KOPT-K1 (cell line): ENCODE data around the gene AQP12A.

Experiments used
- H3K27ac ChIP-seq: fragments of 200-600 bp; sonication (generic); 2 replicates; pipeline ENCODE4 v1.5.1; 2016; ENCODE audit warnings: antibody characterized with exemption, mild to moderate bottlenecking, low read depth, low read length; ENCODE audit not compliant: poor library complexity, severe bottlenecking
- H3K36me3 ChIP-seq: fragments of 200-600 bp; sonication (generic); 2 replicates; pipeline ENCODE4 v1.5.1; 2017; ENCODE audit warnings: antibody characterized with exemption, mild to moderate bottlenecking, low read length, moderate library complexity; ENCODE audit not compliant: insufficient read depth
- H3K9me3 ChIP-seq: fragments of 200-600 bp; sonication (generic); 2 replicates; pipeline ENCODE4 v1.5.1; 2017; ENCODE audit warnings: antibody characterized with exemption, low read length, mild to moderate bottlenecking; ENCODE audit not compliant: insufficient read depth, poor library complexity, severe bottlenecking

The AQP12A gene

DNA sequence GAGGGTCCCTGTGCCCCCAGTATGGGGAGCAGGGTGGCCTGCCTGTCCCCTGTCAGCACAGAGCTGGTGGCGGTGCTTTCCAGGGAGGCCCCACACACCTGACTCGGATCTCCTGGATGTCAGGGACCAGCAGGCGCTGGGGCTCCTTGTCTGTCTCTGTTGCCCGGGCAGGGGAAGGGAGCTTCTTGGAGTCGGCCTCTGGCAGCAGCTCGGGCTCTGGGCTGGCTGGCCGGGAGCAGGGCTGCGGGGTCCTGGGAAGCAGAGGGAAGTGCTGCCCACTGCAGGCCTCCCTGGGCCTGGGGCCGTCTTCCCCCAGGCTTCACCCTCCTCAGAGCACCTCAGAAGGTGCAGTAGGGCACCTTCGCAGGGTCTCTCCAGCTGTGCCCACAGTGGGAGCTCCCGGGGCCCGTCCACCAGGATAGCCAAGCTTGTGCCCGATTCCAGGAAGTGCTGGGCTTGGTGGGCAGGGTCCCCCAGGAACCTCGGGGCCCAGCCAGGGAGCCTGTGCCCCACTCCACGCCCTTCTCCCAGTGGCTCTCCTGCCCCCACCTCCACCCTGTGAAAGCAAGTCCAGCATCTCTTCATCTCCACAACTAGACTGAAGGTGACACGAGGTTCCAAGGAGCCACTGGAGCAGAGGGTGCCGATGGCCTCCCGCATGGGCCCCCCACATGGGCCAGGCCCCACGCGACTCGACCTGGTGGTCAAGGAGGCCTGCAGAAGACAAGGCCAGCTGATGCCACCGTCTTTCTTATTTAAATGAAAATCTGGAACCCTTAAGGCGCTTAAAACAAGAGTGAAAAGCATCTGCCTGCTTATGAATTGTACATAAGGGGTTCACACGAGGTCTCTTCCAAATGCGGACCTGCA is 28.2 kb downstream of the AQP12A start:
- Histone ChIP-seq H3K27ac (no peak overlapping the region), H3K36me3 (no peaks in the 10 kb centered on the region), H3K9me3 (no peaks in the 10 kb centered on the region)

DNA sequence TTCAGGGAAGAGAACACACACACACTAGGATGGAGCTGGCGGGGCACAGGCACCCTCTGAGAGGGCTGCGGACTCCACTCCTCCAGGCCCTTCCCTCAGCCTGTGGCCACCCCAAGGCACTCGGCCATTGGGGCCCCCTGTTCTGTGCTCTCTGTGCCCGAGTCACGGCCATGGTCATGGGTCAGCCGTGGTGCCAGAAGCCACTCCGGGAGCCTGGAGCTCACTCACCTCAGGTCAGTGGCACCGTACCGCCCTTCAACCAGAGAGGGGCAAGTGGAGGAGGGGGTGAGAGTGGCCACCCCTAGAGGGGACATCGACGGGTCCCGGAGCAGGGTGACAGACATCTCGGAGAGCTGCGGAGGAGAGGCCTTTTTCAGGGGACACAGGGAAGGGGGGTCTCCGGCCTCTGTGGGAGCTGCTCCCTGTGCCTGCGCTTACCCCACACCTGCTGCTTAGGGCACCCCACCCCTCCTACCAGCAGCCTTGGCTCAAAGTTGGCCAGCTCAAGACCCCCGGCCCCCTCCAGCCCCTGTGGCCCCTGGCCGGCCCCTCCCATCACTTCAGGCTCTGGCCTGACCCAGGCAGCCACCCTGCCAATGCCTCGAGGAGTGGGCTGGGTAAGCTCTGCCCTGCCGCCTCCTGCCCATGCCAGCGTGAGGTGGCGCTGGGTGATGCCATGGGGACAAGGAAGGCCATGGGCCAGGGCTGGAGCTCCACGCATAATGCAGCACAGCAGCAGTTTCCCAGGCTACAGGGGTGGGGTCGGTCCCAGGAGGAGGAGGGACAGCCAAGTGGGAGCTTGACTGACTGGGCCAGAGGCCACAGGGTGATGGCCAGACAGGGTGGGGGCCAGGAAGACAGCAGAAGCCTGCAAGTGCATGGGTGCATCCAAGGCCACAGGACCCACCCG is 29.3 kb downstream of the AQP12A start:
- no peaks in the 10 kb centered on the region for H3K9me3 ChIP-seq
- no peaks in the 10 kb centered on the region for H3K36me3 ChIP-seq
- no peak overlapping the region for H3K27ac ChIP-seq

DNA sequence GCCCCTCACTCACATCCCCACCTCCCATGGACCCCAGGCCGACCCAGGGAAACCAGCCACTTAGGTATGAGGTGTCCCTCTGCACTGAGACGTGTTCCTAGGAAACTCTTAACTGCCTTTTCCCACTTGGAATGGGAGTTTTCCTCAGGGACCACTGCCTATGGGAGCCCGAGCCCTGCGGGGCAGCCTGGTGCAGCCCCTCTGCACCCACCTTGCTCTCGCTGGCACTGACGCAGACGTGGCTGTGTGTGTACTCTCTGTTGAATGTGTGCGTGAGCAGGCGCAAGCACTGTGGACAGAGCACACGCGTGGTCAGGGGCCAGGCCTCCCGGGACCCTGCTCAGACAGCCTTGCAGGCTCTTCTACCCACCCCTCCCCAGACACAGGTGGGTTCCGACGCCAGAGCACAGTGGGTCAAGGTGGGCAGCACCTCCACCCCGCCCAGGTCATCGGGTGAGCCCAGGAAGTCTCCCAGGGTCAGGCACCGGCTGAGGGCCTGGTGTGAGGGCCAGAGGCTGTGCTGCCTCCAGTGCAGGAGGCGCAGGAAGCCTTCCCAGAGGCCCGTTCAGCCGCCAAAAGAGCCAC is 30.0 kb downstream of the AQP12A start:
- H3K36me3 ChIP-seq, result no peaks in the 10 kb centered on the region
- H3K9me3 ChIP-seq, result no peaks in the 10 kb centered on the region
- H3K27ac ChIP-seq, result no peak overlapping the region

DNA sequence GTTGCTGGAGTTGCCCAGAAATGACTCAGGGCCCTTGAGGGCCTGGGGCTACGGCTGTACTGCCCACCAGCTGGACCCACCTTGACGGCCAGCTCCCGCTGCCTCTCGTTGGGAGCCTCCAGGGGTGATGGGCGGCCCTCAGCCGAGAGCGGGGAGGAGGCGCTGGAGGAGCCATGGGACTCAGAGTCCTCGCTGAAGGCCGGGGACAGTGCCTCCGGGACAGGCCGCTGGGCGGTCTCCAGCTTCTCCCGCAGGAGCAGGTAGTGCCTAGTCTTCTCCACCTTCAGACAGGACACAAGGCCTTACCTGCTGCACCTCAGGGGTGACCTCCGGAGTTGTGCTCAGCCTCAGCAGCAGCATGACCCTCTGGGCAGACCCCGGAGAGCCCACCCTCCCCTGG is 30.7 kb downstream of the AQP12A start:
- Histone ChIP-seq H3K36me3 (no peaks in the 10 kb centered on the region), H3K27ac (no peak overlapping the region), H3K9me3 (no peaks in the 10 kb centered on the region)

DNA sequence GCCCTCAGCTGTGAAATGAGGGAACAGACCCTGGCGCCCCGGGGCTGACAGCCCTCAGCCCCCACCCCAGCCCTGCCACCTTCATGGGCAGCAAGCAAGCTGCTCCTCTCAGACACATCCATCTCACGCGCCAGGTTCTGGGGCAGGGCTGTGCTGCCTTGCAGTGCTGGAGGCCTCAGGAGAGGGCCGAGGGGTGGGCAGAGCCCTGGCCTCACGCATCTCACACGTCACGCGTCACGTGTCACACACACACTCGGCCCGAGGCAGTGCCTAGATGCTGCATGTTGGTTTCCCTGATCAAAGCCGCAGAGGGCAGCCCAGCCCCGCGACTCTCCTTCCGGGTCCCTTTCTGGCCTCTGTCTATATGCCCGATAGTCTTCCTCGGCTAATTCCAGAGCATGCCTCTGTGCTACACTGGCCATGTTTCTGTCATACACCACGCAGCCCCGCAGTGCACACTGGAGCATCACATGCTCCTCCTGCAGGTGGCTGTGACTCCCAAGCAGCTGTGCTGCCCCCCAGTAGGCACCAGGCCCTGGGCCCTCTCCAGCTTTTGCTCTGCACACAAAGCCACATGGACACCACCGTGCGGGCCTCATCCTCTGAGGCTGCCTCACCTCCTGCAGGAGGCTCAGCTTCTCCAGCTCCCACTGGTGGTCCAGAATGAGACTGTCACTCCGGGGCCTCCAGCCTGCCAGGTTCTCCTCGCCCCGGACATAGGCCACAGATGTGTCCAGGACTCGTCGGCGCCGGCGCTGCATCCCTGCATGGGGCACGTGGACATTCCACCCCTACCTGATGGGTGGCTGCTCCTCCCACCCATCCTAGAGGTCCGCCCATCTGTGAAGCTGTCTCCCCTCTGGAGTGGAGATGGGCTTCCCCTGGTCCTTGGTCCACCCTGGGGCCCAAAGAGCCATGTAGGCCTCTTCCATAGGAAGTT is 31.4 kb downstream of the AQP12A start:
- Histone ChIP-seq H3K27ac (no peak overlapping the region), H3K9me3 (no peaks in the 10 kb centered on the region), H3K36me3 (no peaks in the 10 kb centered on the region)

DNA sequence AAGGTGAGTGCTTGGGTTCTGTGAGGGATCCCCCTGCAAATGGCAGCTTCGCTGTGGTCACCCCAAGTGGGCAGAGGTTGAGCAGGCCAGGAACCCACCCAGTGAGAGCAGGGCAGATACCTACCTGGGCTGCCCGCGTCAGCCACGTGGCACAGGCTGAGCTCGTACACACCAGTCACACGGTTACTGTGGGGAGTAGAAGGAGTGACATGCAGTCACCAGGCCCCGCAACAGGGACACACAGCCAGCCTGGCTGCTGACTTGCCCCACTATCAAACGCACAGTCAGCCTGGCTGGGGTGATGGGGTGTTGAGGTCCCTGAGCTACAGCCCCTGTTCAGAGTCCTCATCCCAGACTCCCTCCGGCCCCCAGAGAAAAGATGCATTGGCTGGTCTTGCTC is 32.2 kb downstream of the AQP12A start:
- Histone ChIP-seq H3K9me3 (no peaks in the 10 kb centered on the region), H3K27ac (no peak overlapping the region), H3K36me3 (no peaks in the 10 kb centered on the region)

DNA sequence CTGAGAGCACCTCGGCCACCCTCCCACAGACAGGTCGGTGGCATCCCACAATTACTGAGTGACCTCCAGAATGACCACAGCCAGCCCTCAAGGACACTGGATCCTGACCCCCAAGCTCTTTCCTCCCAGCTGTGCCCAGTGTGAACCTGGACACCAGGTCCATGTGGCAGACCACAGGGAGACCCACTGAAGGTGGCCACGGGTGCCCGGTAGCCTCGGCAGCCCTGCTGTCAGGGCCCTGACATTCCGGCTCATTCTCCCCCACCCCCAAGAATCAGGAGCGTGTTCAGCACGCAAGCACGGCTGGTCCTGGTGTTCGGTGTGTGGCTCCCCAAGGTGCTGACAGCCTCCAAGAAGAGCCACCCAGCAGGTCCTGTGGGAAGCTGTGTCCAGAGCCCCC is 32.8 kb downstream of the AQP12A start:
- H3K27ac ChIP-seq, result no peak overlapping the region
- H3K9me3 ChIP-seq, result no peaks in the 10 kb centered on the region
- no peaks in the 10 kb centered on the region for H3K36me3 ChIP-seq

DNA sequence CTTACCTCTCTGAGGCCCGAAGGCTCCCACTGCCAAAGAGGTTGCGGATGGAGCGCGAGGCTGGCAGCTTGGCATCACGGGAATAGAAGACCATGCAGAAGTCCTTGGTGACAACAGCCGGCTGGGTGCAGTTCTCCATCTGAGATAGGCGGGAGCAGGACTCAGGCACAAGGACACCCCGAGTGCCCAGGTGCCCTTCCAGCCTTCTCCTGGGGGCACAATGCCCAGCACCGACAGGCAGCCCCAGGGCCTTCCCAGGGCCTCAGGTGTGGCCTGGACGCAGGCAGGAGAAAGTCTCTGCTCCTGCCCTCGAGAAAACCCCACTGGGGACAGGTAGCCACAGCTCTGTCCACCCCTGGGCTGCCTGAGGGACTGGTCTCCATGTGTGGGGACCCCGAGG is 33.6 kb downstream of the AQP12A start:
- Histone ChIP-seq H3K9me3 (no peaks in the 10 kb centered on the region), H3K27ac (no peak overlapping the region), H3K36me3 (no peaks in the 10 kb centered on the region)

DNA sequence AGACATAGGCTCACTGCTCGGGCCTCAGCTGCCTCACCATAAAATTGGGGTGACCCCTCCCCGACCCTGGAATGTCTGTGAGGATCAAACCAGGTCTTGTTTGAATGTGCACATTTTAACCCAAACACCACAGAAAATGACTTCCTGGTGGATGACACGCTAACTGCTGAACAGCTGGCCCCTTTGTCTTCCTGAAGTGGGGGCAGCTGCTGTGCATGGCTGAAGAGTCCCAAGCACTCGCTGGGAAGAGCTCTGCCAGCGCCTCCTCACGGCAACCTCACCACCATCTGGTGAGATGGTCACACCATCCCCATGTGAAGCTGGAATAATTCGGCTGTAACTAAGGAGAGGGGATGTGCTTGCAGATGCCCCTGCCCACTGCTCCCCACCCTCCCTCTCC is 34.0 kb downstream of the AQP12A start:
- no peaks in the 10 kb centered on the region for H3K9me3 ChIP-seq
- H3K36me3 ChIP-seq, result no peaks in the 10 kb centered on the region
- no peak overlapping the region for H3K27ac ChIP-seq

DNA sequence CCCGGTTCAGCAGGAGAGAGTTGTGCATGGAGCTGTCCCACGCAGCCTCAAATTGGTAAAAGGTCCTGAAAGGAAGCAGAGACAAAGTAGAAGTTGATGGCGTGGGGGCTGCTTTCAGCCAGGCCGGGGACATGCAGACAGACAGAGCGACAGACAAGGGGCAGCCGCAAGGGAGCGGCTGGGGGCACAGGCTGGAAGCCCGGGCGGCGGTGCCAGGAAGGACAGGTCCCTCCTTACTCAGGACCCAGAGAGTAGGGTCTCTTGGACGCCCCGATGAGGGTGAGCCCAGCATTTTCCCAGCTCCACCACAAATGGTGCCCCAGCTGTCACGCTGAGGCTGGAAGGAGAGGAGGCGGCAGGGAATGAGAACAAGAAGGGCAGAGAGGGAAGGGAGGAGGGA is 35.2 kb downstream of the AQP12A start:
- Histone ChIP-seq H3K9me3 (no peaks in the 10 kb centered on the region), H3K36me3 (no peaks in the 10 kb centered on the region), H3K27ac (no peak overlapping the region)

DNA sequence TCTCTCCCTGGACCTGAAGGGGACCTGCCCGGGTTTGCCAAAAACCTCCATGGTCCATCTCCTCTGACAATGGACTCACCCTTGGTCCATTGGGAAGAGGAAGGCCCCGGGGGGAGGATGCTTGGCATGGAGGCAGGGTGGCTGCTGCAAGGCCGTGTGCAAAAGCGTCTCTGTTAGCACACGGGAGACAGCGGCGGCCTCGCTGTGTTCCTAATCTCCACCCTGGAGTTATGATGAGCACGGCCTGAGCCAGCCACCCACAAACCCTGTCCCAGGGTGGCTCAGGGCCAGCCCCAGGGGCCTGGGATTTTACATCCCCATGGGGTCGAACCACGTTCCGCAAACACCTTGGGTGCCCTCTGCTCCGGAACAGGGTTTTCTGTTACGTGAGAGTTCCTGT is 35.8 kb downstream of the AQP12A start:
- Histone ChIP-seq H3K9me3 (no peaks in the 10 kb centered on the region), H3K36me3 (no peaks in the 10 kb centered on the region), H3K27ac (no peak overlapping the region)

DNA sequence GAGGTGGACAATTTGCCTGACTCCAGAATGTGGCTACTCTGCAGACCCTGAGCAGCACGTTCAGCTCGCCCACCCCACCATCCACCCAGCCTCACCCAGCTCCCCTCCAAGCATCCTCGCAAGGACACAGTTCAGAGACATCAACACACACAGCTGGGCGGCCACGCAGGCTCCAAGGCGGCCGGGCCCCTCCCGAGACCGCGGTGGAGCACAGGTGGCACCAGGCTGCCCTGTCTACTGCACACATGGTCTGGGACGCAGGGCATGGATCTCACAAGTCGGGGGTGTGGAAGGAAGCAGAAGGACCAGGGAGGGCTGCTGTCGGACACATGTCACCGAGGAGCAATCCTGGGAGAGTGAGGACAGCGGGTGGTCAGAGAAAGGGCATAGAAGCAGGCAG is 36.2 kb downstream of the AQP12A start:
- H3K27ac ChIP-seq, result no peak overlapping the region
- no peaks in the 10 kb centered on the region for H3K9me3 ChIP-seq
- no peaks in the 10 kb centered on the region for H3K36me3 ChIP-seq

DNA sequence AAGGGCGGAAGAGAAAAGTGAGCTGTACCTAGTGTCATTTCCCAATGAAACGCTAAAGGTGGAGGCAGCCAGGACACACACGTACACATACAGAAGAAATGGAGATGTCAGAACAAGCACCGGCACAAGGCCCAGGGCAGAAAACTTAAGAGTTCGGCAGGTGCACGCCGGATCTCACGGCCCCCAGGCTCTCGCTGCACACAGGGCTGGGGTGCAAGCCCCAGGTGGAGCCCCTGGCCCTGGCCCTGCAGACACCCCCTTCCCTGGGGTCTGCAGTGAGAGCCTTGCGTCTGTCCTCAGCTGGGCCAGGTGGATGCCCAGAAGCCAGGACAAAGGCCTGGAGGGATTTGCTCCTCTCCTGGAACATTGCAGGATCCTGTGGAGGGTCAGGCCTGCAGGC is 36.7 kb downstream of the AQP12A start:
- H3K9me3 ChIP-seq, result no peaks in the 10 kb centered on the region
- no peak overlapping the region for H3K27ac ChIP-seq
- H3K36me3 ChIP-seq, result no peaks in the 10 kb centered on the region

DNA sequence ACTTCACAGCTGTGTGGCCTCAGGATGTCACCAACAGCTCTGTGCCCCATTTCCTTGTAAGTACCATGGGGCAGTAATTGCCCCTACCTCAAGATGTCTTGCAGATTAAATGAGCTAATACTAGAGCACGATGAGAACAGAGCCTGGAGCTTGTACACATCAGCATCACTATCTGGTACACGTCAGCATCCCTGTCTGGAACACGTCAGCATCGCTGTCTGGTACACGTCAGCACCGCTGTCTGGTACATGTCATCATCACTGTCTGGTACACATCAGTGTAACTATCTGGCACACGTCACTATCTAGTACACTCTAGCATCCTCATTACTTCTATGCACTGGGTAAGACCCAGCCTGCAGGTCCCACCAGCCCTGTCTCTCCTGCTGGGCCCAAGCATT is 37.2 kb downstream of the AQP12A start:
- Histone ChIP-seq H3K27ac (no peak overlapping the region), H3K9me3 (no peaks in the 10 kb centered on the region), H3K36me3 (no peaks in the 10 kb centered on the region)
